DND-41 (cell line): ENCODE measurements around the gene PRIMA1.

Experiments
- ATAC-seq: fragments of 200-7000 bp; cut with Tn5 transposase; 3 replicates; pipeline ENCODE4 v1.9.1; 2021; ENCODE audit warnings: low read depth; ENCODE audit not compliant: insufficient read depth
- DNase-seq: peaks from one replicate; pipeline ENCODE4 v3.0.0-alpha.2; 2020
- H2AFZ ChIP-seq: 2 replicates; pipeline ENCODE4 v1.6.0; 2012; ENCODE audit warnings: low read depth, low read length
- H3K27ac ChIP-seq: 2 replicates; pipeline ENCODE4 v1.5.1; 2012; ENCODE audit warnings: low read length, inconsistent platforms
- H3K27me3 ChIP-seq: fragments of 200-600 bp; sonication (generic); 2 replicates; pipeline ENCODE4 v1.6.0; 2012; ENCODE audit warnings: low read length, mild to moderate bottlenecking, inconsistent platforms; ENCODE audit not compliant: insufficient read depth, poor library complexity
- H3K36me3 ChIP-seq: 2 replicates; pipeline ENCODE4 v1.5.1; 2012; ENCODE audit warnings: low read length, inconsistent platforms; ENCODE audit not compliant: insufficient read depth
- H3K4me1 ChIP-seq: 2 replicates; pipeline ENCODE4 v1.5.1; 2012; ENCODE audit warnings: mild to moderate bottlenecking, low read length; ENCODE audit not compliant: insufficient read depth
- H3K4me2 ChIP-seq: 2 replicates; pipeline ENCODE4 v1.6.0; 2012; ENCODE audit warnings: mild to moderate bottlenecking, moderate library complexity, low read length, inconsistent platforms; ENCODE audit not compliant: insufficient read depth
- H3K4me3 ChIP-seq, 2 experiments: fragments of 200-600 bp in 1 of 2; shearing (Covaris generic) in 1 of 2; 2 replicates each; pipeline ENCODE4 v1.5.1; 2012 to 2016; ENCODE audit warnings: inconsistent platforms in 2 of 2, low read length in 2 of 2, mild to moderate bottlenecking in 2 of 2, low read depth in 1 of 2, moderate library complexity in 1 of 2
- H3K79me2 ChIP-seq: 2 replicates; pipeline ENCODE4 v1.6.0; 2012; ENCODE audit warnings: low read length, inconsistent platforms; ENCODE audit not compliant: insufficient read depth
- H3K9ac ChIP-seq: 2 replicates; pipeline ENCODE4 v1.6.0; 2012; ENCODE audit warnings: low read depth, mild to moderate bottlenecking, inconsistent platforms, low read length, moderate library complexity
- H3K9me3 ChIP-seq: 2 replicates; pipeline ENCODE4 v1.5.1; 2012; ENCODE audit warnings: low read length, moderate library complexity, mild to moderate bottlenecking, inconsistent platforms; ENCODE audit not compliant: insufficient read depth, severe bottlenecking
- H4K20me1 ChIP-seq: 2 replicates; pipeline ENCODE4 v1.6.0; 2012; ENCODE audit warnings: low read length; ENCODE audit not compliant: insufficient read depth
- CTCF ChIP-seq: IDR thresholded peaks from 2 replicates; pipeline ENCODE4 v1.5.1; 2012; ENCODE audit warnings: borderline replicate concordance, low read length, moderate library complexity, mild to moderate bottlenecking; ENCODE audit not compliant: poor library complexity, severe bottlenecking; ENCODE audit errors: extremely low read depth
- EZH2 ChIP-seq: IDR thresholded peaks from 3 replicates; pipeline ENCODE4 v1.6.1; 2012; ENCODE audit warnings: borderline replicate concordance, low read depth, mild to moderate bottlenecking, moderate library complexity, low read length, inconsistent platforms; ENCODE audit not compliant: severe bottlenecking

The PRIMA1 gene

GRCh38 chr14:93737634-93738033 is 50.7 kb downstream of the PRIMA1 start:
- Histone ChIP-seq H4K20me1 (no peaks in the 10 kb centered on the region), H3K27ac (no peak overlapping the region), H3K9me3 (no peaks in the 10 kb centered on the region), H3K4me2 (no peak overlapping the region), H2AFZ (no peak overlapping the region), H3K36me3 (no peaks in the 10 kb centered on the region), H3K9ac (no peak overlapping the region), H3K4me1 (no peaks in the 10 kb centered on the region), H3K4me3 (no peak overlapping the region), H3K27me3 (no peaks in the 10 kb centered on the region), H3K79me2 (no peaks in the 10 kb centered on the region)
- ATAC-seq (no peak), DNase-seq (no peak)
- TF ChIP-seq EZH2 (no peak), CTCF (no peak)

- H3K4me1 ChIP-seq = no peaks in the 10 kb centered on the region
- no peak overlapping the region for H2AFZ ChIP-seq
- H3K9ac ChIP-seq = no peak overlapping the region
- no peak overlapping the region for H3K4me3 ChIP-seq
- DNase-seq (no peak), ATAC-seq (no peak)
- no peaks in the 10 kb centered on the region for H3K27me3 ChIP-seq
- no peak for TF ChIP-seq CTCF
- no peak for TF ChIP-seq EZH2
- H3K36me3 ChIP-seq = no peaks in the 10 kb centered on the region
- H3K9me3 ChIP-seq = no peaks in the 10 kb centered on the region
- H3K4me2 ChIP-seq = no peak overlapping the region
- no peaks in the 10 kb centered on the region for H4K20me1 ChIP-seq
- no peak overlapping the region for H3K27ac ChIP-seq
- no peaks in the 10 kb centered on the region for H3K79me2 ChIP-seq
Measured at GRCh38 chr14:93736378-93737014, 51.8 kb downstream of the PRIMA1 start.

GRCh38 chr14:93735206-93735605 is 53.1 kb downstream of the PRIMA1 start:
- DNase-seq = no peak
- H3K4me1 ChIP-seq = no peaks in the 10 kb centered on the region
- no peaks in the 10 kb centered on the region for H3K36me3 ChIP-seq
- H2AFZ ChIP-seq = no peak overlapping the region
- no peaks in the 10 kb centered on the region for H3K27me3 ChIP-seq
- H3K9ac ChIP-seq = no peak overlapping the region
- H3K4me3 ChIP-seq = no peak overlapping the region
- TF ChIP-seq CTCF = no peak
- no peak for TF ChIP-seq EZH2
- no peaks in the 10 kb centered on the region for H4K20me1 ChIP-seq
- H3K9me3 ChIP-seq = no peaks in the 10 kb centered on the region
- no peak overlapping the region for H3K4me2 ChIP-seq
- no peaks in the 10 kb centered on the region for H3K79me2 ChIP-seq
- H3K27ac ChIP-seq = no peak overlapping the region
- no peak for ATAC-seq
